Motor neuron (in vitro differentiated cells): ENCODE results near the gene CARD6. TPM values are rescaled to one million over a fixed set of nuclear protein-coding genes. Genes with fewer than 3 reads are reported as not detected.

ENCODE experiments used
- ATAC-seq, 8 experiments: fragments of 200-7000 bp; cut with Tn5 transposase; replicated peaks in 6 of 8; 2 replicates each; pipeline ENCODE4 v1.8.0; 2021; ENCODE audit warnings: mild to moderate bottlenecking in 8 of 8, moderate library complexity in 8 of 8
- H3K27ac ChIP-seq, 2 donors: fragments of 250-450 bp; sonication (Bioruptor Pico); 2 replicates each; pipeline ENCODE4 v1.9.0; 2021; ENCODE audit warnings: antibody characterized with exemption in 2 of 2, mild to moderate bottlenecking in 2 of 2, moderate library complexity in 1 of 2
- H3K4me1 ChIP-seq, 2 donors: fragments of 250-450 bp; sonication (Bioruptor Pico); replicated peaks in 1 of 2; 2 replicates each; pipeline ENCODE4 v1.6.1; 2021; ENCODE audit warnings: antibody characterized with exemption in 2 of 2, mild to moderate bottlenecking in 2 of 2, moderate library complexity in 1 of 2
- H3K4me3 ChIP-seq, 5 donors: fragments of 250-450 bp; sonication (Bioruptor Pico); 2 replicates each; pipeline ENCODE4 v1.9.0; 2021; ENCODE audit warnings: antibody characterized with exemption in 5 of 5, mild to moderate bottlenecking in 5 of 5, moderate library complexity in 4 of 5
- WGBS, 10 experiments: fragments of 450-650 bp; shearing (Covaris generic); methylation state at CpG; one replicate each; pipeline ENCODE4 v1.0.0; 2022; 5-methylcytosine and 5-hydroxymethylcytosine counted together
- in situ Hi-C, 9 experiments: fragments of 400-800 bp; cut with MboI; loops; one replicate each; pipeline ENCODE4 v1.15.0; 2021; ENCODE audit warnings: low sequenced_read_pairs in 9 of 9, low pct_unique_long_range_greater_than_20kb in 2 of 9; ENCODE audit not compliant: unreplicated experiment in 9 of 9
- total RNA-seq, 8 experiments: library from RNA; unstranded; fragments of 300-600 nt; gene quantifications; 2 replicates each; pipeline versions ENCODE4 v1.2.3 to v1.2.4, GENCODE V29; 2022

CARD6 gene
- total RNA-seq, 8 experiments from 2014 or later, result 0.04 to 13.5 (median 0.33) TPM

DNA sequence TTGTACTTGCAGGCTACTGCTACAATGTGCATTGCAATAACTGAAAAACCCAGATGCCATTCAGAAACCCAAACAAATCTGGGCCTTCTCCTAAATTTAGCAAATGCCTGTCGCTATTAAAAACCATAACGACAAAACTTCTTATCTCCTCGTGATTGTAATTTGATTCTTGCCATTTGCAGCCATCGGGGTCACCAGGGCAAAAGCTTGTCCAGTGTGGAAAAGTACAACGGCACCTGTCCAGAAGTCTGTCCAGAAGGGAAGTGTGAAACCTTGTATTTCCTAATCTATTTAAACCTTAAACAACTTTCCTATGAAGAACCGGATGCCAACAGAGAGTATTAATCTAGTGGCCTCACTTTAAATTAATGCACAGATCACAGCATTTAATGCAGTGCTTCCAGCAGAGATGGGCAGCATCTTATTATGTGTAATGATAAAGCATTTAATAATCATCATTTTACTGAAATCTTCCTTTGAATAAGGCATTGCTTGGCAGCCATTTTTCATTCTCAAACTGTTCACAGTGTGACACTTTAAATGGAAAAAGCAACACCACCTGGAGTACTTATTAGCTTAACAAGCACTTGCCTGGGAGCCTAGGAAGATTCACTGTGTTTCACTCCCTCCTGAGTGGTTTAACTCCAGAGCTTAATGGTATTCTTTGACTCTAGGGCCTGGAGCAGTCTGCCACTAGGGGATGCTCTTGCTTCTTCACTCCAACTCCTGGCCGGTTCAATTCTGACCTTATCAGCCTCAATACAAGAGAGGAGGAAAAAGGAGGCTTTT lies 63.2 kb downstream of the CARD6 start:
- 50 to 100% (median 68%) methylated on average over 1 to 7 of the region's 7 CpGs for WGBS, 10 experiments
- Histone ChIP-seq H3K27ac (no peak overlapping the region), H3K4me1 (no peaks in the 10 kb centered on the region), H3K4me3 (no peak overlapping the region)
- peak; percentile 72 to 99 (median 88) for ATAC-seq
- in situ Hi-C loops, result loop anchor here in 3 of 9 experiments (25.0 kb wide), 6 partner anchors 208 to 933 kb away; partner anchors contain the start of gene PLCXD3 (in 1 of the 3)

GRCh38 chr5:40904994-40905306 lies 63.8 kb downstream of the CARD6 start:
- Histone ChIP-seq H3K4me1 (no peaks in the 10 kb centered on the region), H3K4me3 (no peak overlapping the region), H3K27ac (no peak overlapping the region)
- in situ Hi-C loops, result loop anchor here in 3 of 9 experiments (25.0 kb wide), 6 partner anchors 207 to 932 kb away; partner anchors contain the start of gene PLCXD3 (in 1 of the 3)
- ATAC-seq, result no peak
- WGBS, 10 experiments, result 0 to 57% (median 33%) methylated on average over 1 to 2 of the region's 2 CpGs; no CpG with 5 or more reads in 1 of the 10 experiments

DNA sequence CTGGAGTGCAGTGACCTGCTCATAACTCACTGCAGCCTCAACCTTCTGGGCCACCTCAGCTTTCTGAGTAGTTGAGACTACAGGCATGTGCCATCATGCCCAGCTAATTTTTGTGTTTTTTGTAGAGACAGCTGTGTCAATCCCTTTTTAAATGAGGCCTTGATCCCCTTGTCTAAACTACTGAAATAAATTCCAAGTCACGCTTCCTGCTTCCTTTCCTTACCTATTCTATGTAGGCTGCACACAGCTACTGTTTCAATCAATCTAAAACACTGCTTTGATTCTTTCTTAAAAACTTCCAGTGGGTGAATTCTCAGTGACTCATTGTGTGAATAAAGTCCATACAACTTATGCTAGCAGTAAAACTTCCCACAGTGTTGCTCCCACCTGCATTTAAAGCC lies 65.2 kb downstream of the CARD6 start:
- Histone ChIP-seq H3K4me3 (no peak overlapping the region), H3K4me1 (no peaks in the 10 kb centered on the region), H3K27ac (no peak overlapping the region)
- in situ Hi-C loops, result loop anchor here in 3 of 9 experiments (25.0 kb wide), 6 partner anchors 206 to 931 kb away; partner anchors contain the start of gene PLCXD3 (in 1 of the 3)
- WGBS, 10 experiments, result 0 to 100% (median 85%) methylated on average over 1 of the region's 1 CpG; no CpG with 5 or more reads in 2 of the 10 experiments
- peak in 2 of 8 experiments; percentile 45 to 61 for ATAC-seq

DNA sequence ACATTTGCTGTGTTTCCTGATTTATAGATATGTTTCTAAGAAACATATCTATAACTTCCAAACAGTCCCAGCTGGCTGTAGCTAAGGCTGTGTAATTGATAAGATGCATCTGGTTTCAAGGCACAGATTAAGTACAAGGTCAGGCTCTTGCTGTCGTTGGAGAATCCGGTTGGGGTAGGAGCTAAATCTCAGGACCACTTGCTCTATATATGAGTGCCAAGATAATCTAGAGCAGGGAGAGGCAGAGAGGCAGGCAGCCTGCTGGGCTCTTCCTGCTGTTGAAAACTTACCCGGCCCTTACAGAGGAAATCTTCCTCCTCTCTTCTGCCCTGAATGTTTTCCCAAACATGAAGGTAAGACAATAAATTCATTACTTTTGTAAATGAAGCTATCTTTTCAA lies 68.1 kb downstream of the CARD6 start, which contains the start of gene C7:
Gene C7, plus strand, starts transcription at position 234 of the 400 bp plus-strand sequence. Its CDS starts 114 bp downstream, at position 348.
- in situ Hi-C loops, result loop anchor here in 3 of 9 experiments (25.0 kb wide), 6 partner anchors 203 to 928 kb away; partner anchors contain the start of gene PLCXD3 (in 1 of the 3)
- H3K4me1 ChIP-seq, result no peaks in the 10 kb centered on the region
- 7 to 60% (median 33%) methylated on average over 1 to 3 of the region's 3 CpGs; no CpG with 5 or more reads in 4 of the 10 experiments for WGBS, 10 experiments
- ATAC-seq, result no peak
- H3K27ac ChIP-seq, result no peak within 1 kb of the TSS
- no peak within 1 kb of the TSS for H3K4me3 ChIP-seq

- H3K27ac ChIP-seq, result no peak overlapping the region
- no peaks in the 10 kb centered on the region for H3K4me1 ChIP-seq
- no peak overlapping the region for H3K4me3 ChIP-seq
- WGBS, 10 experiments, result 67 to 100% (median 92%) methylated on average over 1 to 2 of the region's 2 CpGs
- no peak for ATAC-seq
- in situ Hi-C loops, result loop anchor here in 3 of 9 experiments (25.0 kb wide), 6 partner anchors 203 to 928 kb away; partner anchors contain the start of gene PLCXD3 (in 1 of the 3)
Observed at GRCh38 chr5:40909723-40910122, 68.6 kb downstream of the CARD6 start.

Other genes with a start within 250 kb of the CARD6 start
- gene PTGER4, start 161.5 kb upstream of the CARD6 start, total RNA-seq, result 10 to 100 TPM in 3 of 8 experiments, 1 to 10 TPM in 1, under 1 TPM in 4; 0.32 to 21.2 (median 3.6) TPM
- 10 to 100 TPM in 7 of 8 experiments, 1 to 10 TPM in 1; 6.8 to 25.5 (median 16.5) TPM for gene TTC33, start 85.4 kb upstream of the CARD6 start, total RNA-seq
- gene PRKAA1, start 43.0 kb upstream of the CARD6 start, total RNA-seq, result 10 to 100 TPM; 18.3 to 70.7 (median 33.8) TPM
- 1,000 to 10,000 TPM; 2,125 to 3,124 (median 2,435) TPM for gene RPL37, start 6.1 kb upstream of the CARD6 start, total RNA-seq
- gene C7, start 68.1 kb downstream of the CARD6 start, total RNA-seq, result 100 to 1,000 TPM in 1 of 8 experiments, 1 to 10 TPM in 1, under 1 TPM in 2, not detected in 4; 0.33 to 504 (median 1.6) TPM
- under 1 TPM in 1 of 8 experiments, not detected in 7; 0.36 TPM for gene MROH2B, start 230.0 kb downstream of the CARD6 start, total RNA-seq